ENCODE results near the gene ZNF699. TPM values are rescaled to one million over a fixed set of nuclear protein-coding genes. Genes with fewer than 3 reads are reported as not detected.

The ZNF699 gene
- total RNA-seq, 1 experiment from 2014 or later: 4.2 TPM

DNA sequence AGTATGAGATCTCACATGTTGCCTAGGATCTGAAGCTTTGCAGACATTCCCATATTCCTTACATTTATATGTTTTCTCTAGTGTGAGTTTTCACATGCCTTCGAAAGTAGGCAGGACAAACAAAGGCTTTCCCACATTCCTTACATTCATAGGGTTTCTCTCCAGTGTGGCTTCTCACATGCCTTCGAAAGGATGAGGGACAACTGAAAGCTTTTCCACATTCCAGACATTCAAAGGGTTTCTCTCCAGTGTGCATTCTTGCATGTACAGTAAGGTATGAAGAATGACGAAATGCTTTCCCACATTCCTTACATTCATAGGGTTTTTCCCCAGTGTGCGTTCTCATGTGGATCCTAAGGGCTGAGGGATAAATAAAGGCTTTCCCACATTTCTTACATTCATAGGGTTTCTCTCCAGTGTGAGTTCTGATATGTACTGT, 14.2 kb downstream of the ZNF699 start:
- Histone ChIP-seq H3K23me2 (ENCODE audit: insufficient read length, low read depth, low read length, poor library complexity, severe bottlenecking) (no peaks in the 10 kb centered on the region), H3K14ac (ENCODE audit: insufficient read depth, low read length) (no peak overlapping the region), H3K27ac (ENCODE audit: insufficient read length, low read depth, low read length) (no peak overlapping the region), H2BK20ac (ENCODE audit: low read depth, low read length, poor library complexity, severe bottlenecking) (no peak overlapping the region), H3K79me1 (ENCODE audit: insufficient read depth, low read depth, low read length, poor library complexity, severe bottlenecking) (no peaks in the 10 kb centered on the region), H4K20me1 (ENCODE audit: control insufficient read depth, insufficient read depth, insufficient read length) (no peaks in the 10 kb centered on the region), H3T11ph (ENCODE audit: low read length) (no peak overlapping the region), H2BK15ac (ENCODE audit: low read depth, low read length) (no peak overlapping the region), H3K79me2 (ENCODE audit: insufficient read depth, low read length) (no peaks in the 10 kb centered on the region), H2AK5ac (ENCODE audit: insufficient read length, low read length) (no peak overlapping the region), H4K8ac (replicated peaks; ENCODE audit: insufficient read length, low read depth, low read length) (no peak overlapping the region), H2BK12ac (ENCODE audit: insufficient read length, low read depth, low read length) (no peak overlapping the region), H2BK120ac (ENCODE audit: low read depth, low read length, poor library complexity, severe bottlenecking) (no peak overlapping the region), H3K4me2 (ENCODE audit: insufficient read depth, insufficient read length, low read length) (no peak overlapping the region), H3K27me3 (ENCODE audit: insufficient read depth, low read length) (no peaks in the 10 kb centered on the region), H4K5ac (ENCODE audit: insufficient read length, low read depth, low read length) (no peak overlapping the region), H2BK5ac (ENCODE audit: insufficient read length, low read length) (no peak overlapping the region), H3K18ac (ENCODE audit: insufficient read length, low read depth, low read length) (no peak overlapping the region), H3K9ac (ENCODE audit: extremely low read depth, insufficient read length, low read length) (no peak overlapping the region), H3K9me3 (ENCODE audit: control insufficient read depth, low read depth, low read length) (peaks cover 73% of the 10 kb centered on the region), H3K4me1 (ENCODE audit: insufficient read depth, low read length) (no peaks in the 10 kb centered on the region), H2AFZ (ENCODE audit: low read length) (no peak overlapping the region), H4K91ac (ENCODE audit: insufficient read length, low read depth, low read length) (no peak overlapping the region), H3K4ac (ENCODE audit: low read depth, low read length) (no peak overlapping the region), H3K56ac (ENCODE audit: insufficient read length, low read depth, low read length) (no peak overlapping the region), H3K23ac (ENCODE audit: insufficient read length, low read depth, low read length) (no peak overlapping the region)
- Mint-ChIP-seq H3K9me3 (peaks cover 80 to 86% of the 10 kb centered on the region in 2 experiments), H3K4me1 (no peaks in the 10 kb centered on the region), H3K27me3 (ENCODE audit: low read depth) (no peaks in the 10 kb centered on the region), H3K4me3 (no peak overlapping the region), H3K36me3 (ENCODE audit: insufficient read depth in 1 of 3, low read depth in 3 of 3) (peaks cover 60 to 83% (median 76%) of the 10 kb centered on the region in 3 experiments), H3K27ac (no peak overlapping the region)
- DNase-seq: no peak
- TF ChIP-seq, protein P1, sequence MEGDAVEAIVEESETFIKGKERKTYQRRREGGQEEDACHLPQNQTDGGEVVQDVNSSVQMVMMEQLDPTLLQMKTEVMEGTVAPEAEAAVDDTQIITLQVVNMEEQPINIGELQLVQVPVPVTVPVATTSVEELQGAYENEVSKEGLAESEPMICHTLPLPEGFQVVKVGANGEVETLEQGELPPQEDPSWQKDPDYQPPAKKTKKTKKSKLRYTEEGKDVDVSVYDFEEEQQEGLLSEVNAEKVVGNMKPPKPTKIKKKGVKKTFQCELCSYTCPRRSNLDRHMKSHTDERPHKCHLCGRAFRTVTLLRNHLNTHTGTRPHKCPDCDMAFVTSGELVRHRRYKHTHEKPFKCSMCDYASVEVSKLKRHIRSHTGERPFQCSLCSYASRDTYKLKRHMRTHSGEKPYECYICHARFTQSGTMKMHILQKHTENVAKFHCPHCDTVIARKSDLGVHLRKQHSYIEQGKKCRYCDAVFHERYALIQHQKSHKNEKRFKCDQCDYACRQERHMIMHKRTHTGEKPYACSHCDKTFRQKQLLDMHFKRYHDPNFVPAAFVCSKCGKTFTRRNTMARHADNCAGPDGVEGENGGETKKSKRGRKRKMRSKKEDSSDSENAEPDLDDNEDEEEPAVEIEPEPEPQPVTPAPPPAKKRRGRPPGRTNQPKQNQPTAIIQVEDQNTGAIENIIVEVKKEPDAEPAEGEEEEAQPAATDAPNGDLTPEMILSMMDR (conservative IDR thresholded peaks at IDR 0.05): no peak
- no CpG with 5 or more reads among the region's 4 CpGs for WGBS (ENCODE audit: extremely low coverage, insufficient read length, low lambda C conversion rate)
